Keratinocyte (primary cell): ENCODE measurements around the gene GARS1.

Experiments used
- EZH2 ChIP-seq: IDR thresholded peaks from one replicate; pipeline ENCODE4 v1.6.1; 2012; ENCODE audit warnings: inconsistent platforms, mild to moderate bottlenecking, low read length, moderate library complexity
- TF ChIP-seq, protein P1 (sequence below), 3 experiments: IDR thresholded peaks in 1 of 3; conservative IDR thresholded peaks in 1 of 3; optimal IDR thresholded peaks in 1 of 3; 2 replicates in 2 of 3; 3 replicates in 1 of 3; pipeline versions ENCODE3 to v1.5.1; 2011; ENCODE audit warnings: low read length in 3 of 3, mild to moderate bottlenecking in 3 of 3, moderate library complexity in 2 of 3, control low read depth in 1 of 3, inconsistent platforms in 1 of 3; ENCODE audit not compliant: insufficient read depth in 2 of 3; ENCODE audit errors: extremely low read depth in 1 of 3

DNA sequence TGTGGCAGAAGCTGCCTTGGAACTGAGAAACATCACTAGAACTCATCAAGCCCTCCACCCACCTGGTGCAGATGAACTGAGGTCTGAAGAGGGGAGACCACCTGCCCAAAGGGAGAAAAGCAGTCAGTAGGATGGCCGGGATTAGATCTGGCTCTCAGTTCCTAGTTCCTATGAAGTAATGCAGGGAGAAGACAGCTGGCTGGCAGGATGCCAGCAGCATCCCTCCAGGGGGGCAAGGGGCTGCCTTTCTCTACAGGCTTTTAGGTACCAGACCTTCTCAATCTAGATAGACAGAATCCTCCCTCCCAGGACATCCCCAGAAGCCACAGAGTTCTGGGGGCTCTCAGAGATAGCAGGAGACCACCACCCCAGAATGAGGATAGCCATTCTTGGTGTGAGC is 79.7 kb downstream of the GARS1 start:
- TF ChIP-seq, protein P1, sequence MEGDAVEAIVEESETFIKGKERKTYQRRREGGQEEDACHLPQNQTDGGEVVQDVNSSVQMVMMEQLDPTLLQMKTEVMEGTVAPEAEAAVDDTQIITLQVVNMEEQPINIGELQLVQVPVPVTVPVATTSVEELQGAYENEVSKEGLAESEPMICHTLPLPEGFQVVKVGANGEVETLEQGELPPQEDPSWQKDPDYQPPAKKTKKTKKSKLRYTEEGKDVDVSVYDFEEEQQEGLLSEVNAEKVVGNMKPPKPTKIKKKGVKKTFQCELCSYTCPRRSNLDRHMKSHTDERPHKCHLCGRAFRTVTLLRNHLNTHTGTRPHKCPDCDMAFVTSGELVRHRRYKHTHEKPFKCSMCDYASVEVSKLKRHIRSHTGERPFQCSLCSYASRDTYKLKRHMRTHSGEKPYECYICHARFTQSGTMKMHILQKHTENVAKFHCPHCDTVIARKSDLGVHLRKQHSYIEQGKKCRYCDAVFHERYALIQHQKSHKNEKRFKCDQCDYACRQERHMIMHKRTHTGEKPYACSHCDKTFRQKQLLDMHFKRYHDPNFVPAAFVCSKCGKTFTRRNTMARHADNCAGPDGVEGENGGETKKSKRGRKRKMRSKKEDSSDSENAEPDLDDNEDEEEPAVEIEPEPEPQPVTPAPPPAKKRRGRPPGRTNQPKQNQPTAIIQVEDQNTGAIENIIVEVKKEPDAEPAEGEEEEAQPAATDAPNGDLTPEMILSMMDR (optimal IDR thresholded peaks at IDR 0.05 in 1 of 3, IDR thresholded peaks at IDR 0.05 in 1 of 3, conservative IDR thresholded peaks at IDR 0.05 in 1 of 3; ENCODE audit: extremely low read depth in 1 of 3, insufficient read depth in 2 of 3, low read length in 3 of 3): no peak
- TF ChIP-seq EZH2: no peak
